ENCODE measurements around the gene TMEM200B. TPM values are rescaled to one million over a fixed set of nuclear protein-coding genes. Genes with fewer than 3 reads are reported as not detected.
"Not testable (repeated sequence)": the region's sequence is repeated elsewhere in the genome, so short reads cannot be mapped to it uniquely, and the experiment has no call there.

Gene TMEM200B
- total RNA-seq, 2 donors from 2014 or later: not detected

DNA sequence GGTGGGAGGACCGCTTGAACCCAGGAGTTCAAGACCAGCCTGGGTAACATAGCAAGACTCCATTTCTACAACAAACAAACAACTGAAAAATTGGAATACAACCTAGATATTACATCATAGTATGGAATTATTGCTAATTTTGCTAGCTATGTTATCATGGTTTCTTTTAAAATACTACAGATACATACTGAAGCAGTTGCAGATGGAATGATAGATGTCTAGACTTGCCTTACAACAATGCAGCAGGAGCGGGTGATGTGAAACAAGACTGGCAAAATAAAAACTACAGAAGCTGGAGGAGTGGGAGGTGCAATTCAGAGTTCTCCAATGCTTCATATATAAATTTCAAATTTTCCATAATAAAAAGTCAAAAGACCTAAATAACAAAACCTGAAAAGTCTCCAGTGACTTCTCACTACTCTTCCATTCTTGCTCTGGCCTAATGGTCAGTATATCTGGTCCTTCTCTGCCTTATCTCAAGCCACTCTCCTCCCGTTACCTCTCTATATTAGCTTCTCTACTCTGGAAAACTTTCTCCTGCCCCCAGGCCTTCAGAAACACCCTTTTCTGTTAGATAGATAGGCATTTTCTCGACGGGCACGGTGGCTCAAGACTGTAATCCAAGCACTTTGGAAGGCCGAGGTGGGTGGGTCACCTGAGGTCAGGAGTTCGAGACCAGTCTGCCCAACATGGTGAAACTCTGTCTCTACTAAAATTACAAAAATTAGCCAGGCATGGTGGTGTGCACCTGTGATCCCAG, 28.5 kb upstream of the TMEM200B start:
- Mint-ChIP-seq H3K36me3 (peaks cover 35% of the 10 kb centered on the region), H3K27me3 (no peaks in the 10 kb centered on the region), H3K4me1 (ENCODE audit: low read depth in 2 of 2) (peaks cover 0 to 8% of the 10 kb centered on the region in 2 donors), H3K27ac (peak overlapping the region in 1 of 2 donors; percentile 54), H3K4me3 (no peak overlapping the region), H3K9me3 (no peaks in the 10 kb centered on the region)
- ATAC-seq (no peak), DNase-seq (ENCODE audit: low spot score) (no peak)

DNA sequence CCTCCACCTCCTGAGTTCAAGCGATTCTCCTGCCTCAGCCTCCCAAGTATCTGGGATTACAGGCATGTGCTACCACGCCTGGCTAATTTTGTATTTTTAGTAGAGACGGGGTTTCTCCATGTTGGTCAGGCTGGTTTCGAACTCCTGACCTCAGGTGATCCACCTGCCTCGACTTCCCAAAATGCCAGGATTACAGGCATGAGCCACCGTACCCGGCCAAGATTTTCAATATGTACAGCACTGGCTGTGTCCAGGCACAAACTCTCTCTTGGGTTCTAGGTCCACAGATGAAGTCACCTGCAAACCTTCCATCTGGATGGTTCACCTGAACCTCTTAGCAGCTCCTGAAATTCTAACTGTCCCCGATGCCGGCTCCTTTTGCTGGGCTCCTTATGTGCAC, 26.6 kb upstream of the TMEM200B start:
- not testable (repeated sequence) for H3K27me3 Mint-ChIP-seq; DNase-seq (ENCODE audit: low spot score); ATAC-seq; H3K4me3 Mint-ChIP-seq; H3K9me3 Mint-ChIP-seq; H3K27ac Mint-ChIP-seq
- H3K36me3 Mint-ChIP-seq: peaks cover 45% of the 10 kb centered on the region
- H3K4me1 Mint-ChIP-seq (ENCODE audit: low read depth in 2 of 2): peaks cover 5 to 10% of the 10 kb centered on the region in 2 donors

DNA sequence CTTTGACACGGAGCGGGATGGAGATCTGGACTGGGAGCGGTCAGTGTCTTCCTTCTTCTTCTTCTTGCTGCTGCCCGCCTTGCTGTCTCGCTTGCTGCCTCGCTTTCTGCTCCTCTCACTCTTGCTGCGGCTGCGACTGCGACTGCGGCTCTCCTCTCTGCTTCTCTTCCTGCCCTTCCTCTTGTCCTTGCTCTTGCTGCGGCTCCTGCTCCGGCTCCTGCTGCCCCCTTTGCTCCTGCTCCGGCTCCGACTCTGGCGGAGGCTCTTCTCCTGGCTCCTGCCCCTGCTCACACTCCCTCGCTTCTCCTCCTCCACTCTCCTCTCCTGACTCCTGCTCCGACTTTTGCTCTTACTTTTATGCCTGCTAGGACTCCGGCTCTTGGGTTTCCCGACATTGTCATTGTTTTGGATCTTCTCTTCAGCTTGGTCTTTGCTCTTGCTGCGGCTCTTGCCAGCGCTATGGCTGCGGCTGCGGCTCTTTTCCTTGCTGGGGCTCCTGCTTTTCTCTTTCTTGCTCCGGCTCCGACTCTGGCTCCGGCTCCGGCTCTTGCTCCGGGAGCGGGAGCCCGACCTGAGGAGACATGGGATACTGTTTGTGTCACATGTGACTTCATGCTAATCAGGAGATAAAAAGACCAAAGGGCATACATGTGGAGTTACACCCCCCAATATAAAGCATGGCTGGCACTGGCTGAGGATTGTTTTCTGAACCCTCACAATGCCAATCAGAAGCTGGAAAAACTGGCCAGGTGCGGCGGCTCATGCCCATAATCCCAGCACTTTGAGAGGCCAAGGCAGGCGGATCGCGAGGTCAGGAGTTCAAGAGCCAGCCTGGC, 25.2 kb upstream of the TMEM200B start:
- no peak overlapping the region for H3K4me3 Mint-ChIP-seq
- no peaks in the 10 kb centered on the region for H3K9me3 Mint-ChIP-seq
- peaks cover 48% of the 10 kb centered on the region for H3K36me3 Mint-ChIP-seq
- ATAC-seq: no peak
- H3K4me1 Mint-ChIP-seq (ENCODE audit: low read depth in 2 of 2): peaks cover 5 to 10% of the 10 kb centered on the region in 2 donors
- DNase-seq (ENCODE audit: low spot score): no peak
- H3K27me3 Mint-ChIP-seq: no peaks in the 10 kb centered on the region
- H3K27ac Mint-ChIP-seq: peak overlapping the region in 1 of 2 donors; percentile 65

DNA sequence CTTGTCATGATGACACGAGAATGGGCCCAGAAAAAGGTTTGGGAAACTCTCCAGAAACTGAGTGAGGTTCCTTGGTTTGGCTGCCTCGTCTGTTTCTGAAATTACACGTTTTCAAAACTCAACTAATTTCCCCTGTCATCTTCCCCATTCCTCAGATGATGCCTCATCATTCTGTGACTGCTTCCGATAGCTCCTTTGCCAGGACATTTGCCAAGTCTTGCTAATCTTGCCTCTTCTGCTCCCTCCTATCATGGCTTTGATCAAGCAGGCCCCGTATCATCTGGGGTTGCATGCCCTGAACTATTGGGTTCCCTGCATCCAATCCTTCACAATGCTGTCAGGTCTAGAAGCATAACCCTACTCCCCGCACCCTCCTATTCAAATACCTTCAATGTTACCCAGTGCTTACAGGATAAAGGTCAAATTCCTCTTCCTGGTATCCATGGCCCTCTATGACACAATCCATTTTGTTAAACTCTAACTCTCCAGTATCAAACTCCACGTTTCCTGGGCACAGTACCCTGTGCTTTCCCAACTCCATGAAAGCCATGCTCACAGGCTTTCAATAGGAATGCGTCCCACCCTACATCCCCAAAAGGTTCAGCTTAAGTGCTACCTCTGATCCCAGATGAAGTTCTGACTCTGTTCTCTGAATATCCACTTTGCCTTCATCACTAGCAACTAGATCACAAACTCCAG, 22.2 kb upstream of the TMEM200B start:
- H3K36me3 Mint-ChIP-seq: peaks cover 35% of the 10 kb centered on the region
- H3K4me3 Mint-ChIP-seq: no peak overlapping the region
- ATAC-seq (no peak), DNase-seq (ENCODE audit: low spot score) (no peak)
- H3K4me1 Mint-ChIP-seq (ENCODE audit: low read depth in 2 of 2): peaks cover 5 to 10% of the 10 kb centered on the region in 2 donors
- no peaks in the 10 kb centered on the region for H3K9me3 Mint-ChIP-seq
- H3K27me3 Mint-ChIP-seq: no peaks in the 10 kb centered on the region
- peak overlapping the region in 1 of 2 donors; percentile 1 for H3K27ac Mint-ChIP-seq

DNA sequence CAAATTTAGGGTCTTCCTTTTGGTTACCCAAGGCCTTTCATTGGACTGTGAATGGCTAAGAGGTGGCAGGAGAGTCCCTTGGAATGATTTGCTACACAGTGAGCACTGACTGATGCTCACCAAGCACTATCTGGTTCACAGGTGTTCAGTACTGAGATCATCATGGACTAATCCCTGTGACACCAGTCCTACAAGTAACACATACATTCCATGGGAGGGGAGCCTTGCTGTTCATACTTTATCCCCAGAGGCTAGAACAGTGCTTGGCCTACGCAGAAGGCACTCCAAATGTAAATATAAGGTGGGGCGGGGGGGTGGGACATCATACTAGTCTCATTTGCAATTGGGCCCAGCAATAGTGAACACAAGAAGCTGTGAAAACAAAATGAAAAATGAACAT, 20.5 kb upstream of the TMEM200B start:
- H3K27me3 Mint-ChIP-seq: no peaks in the 10 kb centered on the region
- peaks cover 29% of the 10 kb centered on the region for H3K36me3 Mint-ChIP-seq
- no peak overlapping the region for H3K4me3 Mint-ChIP-seq
- H3K4me1 Mint-ChIP-seq (ENCODE audit: low read depth in 2 of 2): peaks cover 5 to 6% of the 10 kb centered on the region in 2 donors
- ATAC-seq (no peak), DNase-seq (ENCODE audit: low spot score) (no peak)
- no peak overlapping the region for H3K27ac Mint-ChIP-seq
- no peaks in the 10 kb centered on the region for H3K9me3 Mint-ChIP-seq

DNA sequence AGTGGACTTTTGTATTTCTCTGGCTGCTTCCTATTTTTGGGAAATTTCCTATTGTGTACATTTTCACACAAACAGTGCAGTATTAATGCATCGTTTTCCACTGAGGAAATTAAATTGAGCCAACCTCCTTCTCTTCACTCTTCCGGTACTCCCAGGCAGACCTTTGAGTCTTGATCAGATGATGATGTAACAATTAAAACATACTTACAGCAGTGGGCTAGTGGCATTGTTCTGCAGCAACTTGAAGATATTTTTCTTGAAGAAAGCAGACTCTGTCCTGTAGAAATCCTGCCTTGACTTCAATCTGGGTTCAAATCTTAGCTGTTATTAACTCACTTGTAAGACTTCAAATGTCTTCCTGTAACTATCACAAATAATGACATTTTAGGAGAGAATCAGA, 19.0 kb upstream of the TMEM200B start:
- peaks cover 5 to 6% of the 10 kb centered on the region in 2 donors for H3K4me1 Mint-ChIP-seq (ENCODE audit: low read depth in 2 of 2)
- H3K9me3 Mint-ChIP-seq: no peaks in the 10 kb centered on the region
- H3K36me3 Mint-ChIP-seq: peaks cover 15% of the 10 kb centered on the region
- no peak overlapping the region for H3K27ac Mint-ChIP-seq
- ATAC-seq (no peak), DNase-seq (ENCODE audit: low spot score) (no peak)
- no peaks in the 10 kb centered on the region for H3K27me3 Mint-ChIP-seq
- H3K4me3 Mint-ChIP-seq: no peak overlapping the region

DNA sequence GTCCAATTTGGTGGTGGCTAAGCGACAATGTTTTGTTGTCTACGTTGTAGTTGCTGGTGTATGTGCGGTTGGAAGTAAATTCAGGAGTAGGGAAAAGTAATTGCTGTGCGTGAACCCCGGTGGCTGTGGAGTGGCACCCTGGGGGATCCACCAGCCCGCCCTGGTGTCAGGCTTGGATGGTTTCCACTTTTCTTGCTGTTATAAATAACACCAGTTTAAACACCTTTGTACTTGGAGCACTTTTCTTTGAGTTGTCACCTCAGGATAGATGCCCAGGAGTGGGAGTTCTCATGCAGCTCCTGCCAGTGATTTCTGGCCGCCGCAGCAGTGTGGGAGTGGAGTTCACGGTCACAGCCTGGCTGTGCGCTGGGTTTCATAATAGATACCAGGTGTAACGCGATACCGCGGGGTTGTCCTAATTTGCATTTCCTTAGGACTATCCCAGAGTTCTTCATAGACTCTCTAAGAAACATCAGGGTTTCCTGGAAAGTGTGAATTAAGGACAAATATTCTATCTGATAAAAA, 12.8 kb upstream of the TMEM200B start:
- H3K4me1 Mint-ChIP-seq (ENCODE audit: low read depth in 2 of 2): peaks cover 0 to 2% of the 10 kb centered on the region in 2 donors
- no peaks in the 10 kb centered on the region for H3K9me3 Mint-ChIP-seq
- DNase-seq (ENCODE audit: low spot score) (no peak), ATAC-seq (no peak)
- no peak overlapping the region for H3K27ac Mint-ChIP-seq
- no peak overlapping the region for H3K4me3 Mint-ChIP-seq
- peaks cover 0 to 7% of the 10 kb centered on the region in 2 donors for H3K27me3 Mint-ChIP-seq
- no peaks in the 10 kb centered on the region for H3K36me3 Mint-ChIP-seq

DNA sequence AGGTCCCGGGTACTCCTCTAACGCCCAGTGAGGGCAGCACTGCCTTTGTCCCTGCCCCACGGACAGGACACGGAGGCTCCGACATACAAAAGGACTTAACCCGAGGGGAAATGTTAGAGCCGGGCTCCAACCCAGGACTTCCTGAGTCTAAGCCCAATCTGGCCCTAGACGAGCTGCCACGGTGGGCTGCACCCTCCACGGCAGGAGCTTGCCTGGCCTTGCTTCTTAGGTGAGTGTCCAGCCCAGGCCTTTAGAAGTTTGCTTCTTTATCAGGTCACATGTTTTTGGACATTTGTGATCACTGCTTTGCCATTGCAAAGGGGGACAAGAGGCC, 11.0 kb upstream of the TMEM200B start:
- H3K27me3 Mint-ChIP-seq: peaks cover 0 to 7% of the 10 kb centered on the region in 2 donors
- no peaks in the 10 kb centered on the region for H3K9me3 Mint-ChIP-seq
- DNase-seq (ENCODE audit: low spot score) (no peak), ATAC-seq (peak in 1 of 2 donors; percentile 38)
- no peaks in the 10 kb centered on the region for H3K36me3 Mint-ChIP-seq
- H3K27ac Mint-ChIP-seq: no peak overlapping the region
- no peak overlapping the region for H3K4me3 Mint-ChIP-seq
- H3K4me1 Mint-ChIP-seq (ENCODE audit: low read depth in 2 of 2): peaks cover 0 to 2% of the 10 kb centered on the region in 2 donors

DNA sequence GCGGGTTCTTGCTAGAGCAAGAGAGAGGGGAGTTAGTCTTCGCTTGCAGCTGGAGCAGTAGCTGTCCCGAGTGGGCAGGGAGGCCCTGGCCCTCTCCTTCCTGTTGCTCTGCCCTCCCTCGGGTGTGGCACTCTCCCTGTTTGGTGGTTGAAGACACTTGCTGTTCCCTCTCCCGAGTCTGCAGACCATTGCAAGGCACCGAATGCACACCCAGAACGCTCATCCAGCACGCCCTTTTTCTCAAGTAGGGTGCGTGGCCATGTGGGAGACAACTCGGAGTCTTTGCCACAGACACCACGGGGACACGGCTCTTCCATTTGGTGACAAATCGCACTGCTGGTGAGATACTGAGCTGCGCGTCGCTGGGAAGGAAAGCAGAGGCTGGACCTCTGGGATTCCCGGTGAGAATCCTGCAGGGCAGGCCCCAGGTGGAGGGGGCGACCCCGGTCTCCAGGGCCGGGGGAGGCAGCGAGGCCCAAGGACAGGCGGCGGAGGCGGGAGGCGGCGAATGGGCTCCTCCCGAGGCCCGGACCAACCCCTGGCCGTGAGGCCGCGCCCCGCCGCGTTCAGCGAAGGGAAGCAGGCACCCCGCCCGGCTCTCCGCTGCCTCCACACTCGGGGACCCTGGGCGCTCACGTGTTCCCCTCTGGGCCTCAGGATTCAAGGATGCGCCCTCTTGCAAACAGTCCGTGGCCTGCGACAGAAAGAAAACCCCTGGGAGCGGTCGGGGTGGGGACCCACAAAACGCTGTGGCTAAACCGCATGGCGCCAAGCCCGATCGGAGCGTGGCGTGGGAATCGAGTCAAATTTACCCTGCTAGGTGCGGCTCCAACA, 10.4 kb upstream of the TMEM200B start:
- no peaks in the 10 kb centered on the region for H3K9me3 Mint-ChIP-seq
- peaks cover 0 to 2% of the 10 kb centered on the region in 2 donors for H3K4me1 Mint-ChIP-seq (ENCODE audit: low read depth in 2 of 2)
- DNase-seq (ENCODE audit: low spot score) (no peak), ATAC-seq (peak; percentile 11 to 59)
- H3K27ac Mint-ChIP-seq: no peak overlapping the region
- H3K36me3 Mint-ChIP-seq: no peaks in the 10 kb centered on the region
- H3K27me3 Mint-ChIP-seq: peaks cover 0 to 7% of the 10 kb centered on the region in 2 donors
- no peak overlapping the region for H3K4me3 Mint-ChIP-seq

DNA sequence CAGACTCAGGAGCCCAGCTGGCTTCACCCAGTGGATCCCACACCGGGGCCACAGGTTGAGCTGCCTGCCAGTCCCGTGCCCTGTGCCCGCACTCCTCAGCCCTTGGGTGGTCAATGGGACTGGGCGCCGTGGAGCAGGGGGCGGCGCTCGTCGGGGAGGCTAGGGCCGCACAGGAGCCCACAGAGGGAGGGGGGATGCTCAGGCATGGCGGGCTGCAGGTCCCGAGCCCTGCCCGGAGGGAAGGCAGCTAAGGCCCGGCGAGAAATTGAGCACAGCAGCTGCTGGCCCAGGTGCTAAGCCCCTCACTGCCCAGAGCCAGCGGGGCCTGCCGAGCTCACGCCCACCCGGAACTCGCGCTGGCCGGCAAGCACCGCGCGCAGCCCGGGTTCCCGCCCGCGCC, 7.4 kb upstream of the TMEM200B start:
- H3K9me3 Mint-ChIP-seq; H3K27me3 Mint-ChIP-seq; DNase-seq (ENCODE audit: low spot score); H3K4me1 Mint-ChIP-seq (ENCODE audit: low read depth in 2 of 2); H3K4me3 Mint-ChIP-seq; H3K27ac Mint-ChIP-seq; ATAC-seq; H3K36me3 Mint-ChIP-seq: not testable (repeated sequence)

DNA sequence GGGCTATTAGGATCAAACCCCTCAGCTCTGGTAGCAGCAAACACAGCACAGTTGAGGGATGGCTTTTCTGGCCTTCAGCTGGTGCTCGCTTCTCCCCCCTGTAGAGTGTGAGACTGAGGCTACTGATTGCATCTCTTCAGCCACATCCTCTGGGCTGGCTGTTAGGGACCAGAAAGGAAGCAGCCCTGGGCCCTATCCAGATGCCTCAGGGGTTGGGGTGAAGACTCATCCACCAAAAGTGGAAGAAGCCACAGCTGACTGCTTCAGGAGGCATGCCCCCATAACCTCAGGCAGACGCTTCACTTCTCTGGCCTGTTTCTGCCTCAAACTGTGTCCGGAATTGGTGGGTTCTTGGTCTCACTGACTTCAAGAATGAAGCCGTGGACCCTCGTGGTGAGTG, 6.2 kb upstream of the TMEM200B start:
- DNase-seq (ENCODE audit: low spot score) (no peak), ATAC-seq (no peak)
- no peak overlapping the region for H3K4me3 Mint-ChIP-seq
- H3K4me1 Mint-ChIP-seq (ENCODE audit: low read depth in 2 of 2): peaks cover 8 to 12% of the 10 kb centered on the region in 2 donors
- H3K27me3 Mint-ChIP-seq: peaks cover 10 to 16% of the 10 kb centered on the region in 2 donors
- no peaks in the 10 kb centered on the region for H3K36me3 Mint-ChIP-seq
- H3K27ac Mint-ChIP-seq: no peak overlapping the region
- no peaks in the 10 kb centered on the region for H3K9me3 Mint-ChIP-seq

DNA sequence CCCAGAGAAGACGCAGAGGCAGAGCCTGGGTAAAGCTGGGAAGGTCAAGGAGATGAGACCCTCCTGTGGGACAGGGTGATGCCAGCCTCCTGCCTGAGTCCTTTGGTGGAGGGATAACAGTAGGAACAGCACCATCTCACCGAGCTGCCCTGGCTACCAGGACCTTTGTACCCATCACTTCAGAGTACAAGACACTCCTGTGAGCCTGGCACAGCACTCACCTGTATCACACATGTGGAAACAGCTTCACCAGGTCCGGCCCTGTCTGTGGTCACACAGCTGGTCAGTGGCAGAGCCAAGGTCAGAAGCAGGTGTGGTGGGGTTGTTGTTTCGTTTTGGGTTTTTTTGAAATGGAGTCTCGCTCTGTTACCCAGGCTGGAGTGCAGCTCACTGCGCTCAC, 5.0 kb upstream of the TMEM200B start:
- no peak overlapping the region for H3K27ac Mint-ChIP-seq
- no peak overlapping the region for H3K4me3 Mint-ChIP-seq
- no peaks in the 10 kb centered on the region for H3K36me3 Mint-ChIP-seq
- no peaks in the 10 kb centered on the region for H3K9me3 Mint-ChIP-seq
- peaks cover 8 to 12% of the 10 kb centered on the region in 2 donors for H3K4me1 Mint-ChIP-seq (ENCODE audit: low read depth in 2 of 2)
- H3K27me3 Mint-ChIP-seq: peaks cover 10 to 16% of the 10 kb centered on the region in 2 donors
- ATAC-seq (no peak), DNase-seq (ENCODE audit: low spot score) (no peak)

DNA sequence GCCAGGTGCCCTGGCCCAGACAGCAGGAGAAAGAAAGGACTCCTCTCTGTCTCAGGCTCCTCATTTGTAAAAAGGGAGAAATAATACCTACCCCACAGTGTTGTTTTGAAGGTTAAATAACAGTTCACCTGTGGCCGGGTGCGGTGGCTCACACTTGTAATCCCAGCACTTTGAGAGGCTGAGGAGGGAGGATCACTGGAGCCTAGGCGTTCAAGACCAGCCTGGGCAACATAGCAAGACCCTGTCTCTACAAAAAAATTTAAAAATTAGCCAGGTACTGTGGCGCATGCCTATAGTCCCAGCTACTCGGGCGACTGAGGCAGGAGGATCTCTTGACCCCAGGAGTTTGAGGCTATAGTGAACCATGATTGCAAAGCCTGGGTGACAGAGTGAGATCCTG, 2.5 kb upstream of the TMEM200B start:
- peak overlapping the region; percentile 22 to 35 for H3K27ac Mint-ChIP-seq
- ATAC-seq: no peak
- peaks cover 8 to 10% of the 10 kb centered on the region in 2 donors for H3K4me1 Mint-ChIP-seq (ENCODE audit: low read depth in 2 of 2)
- H3K4me3 Mint-ChIP-seq: peak overlapping the region; percentile 75
- no peaks in the 10 kb centered on the region for H3K9me3 Mint-ChIP-seq
- no peaks in the 10 kb centered on the region for H3K36me3 Mint-ChIP-seq
- H3K27me3 Mint-ChIP-seq: peaks cover 9 to 10% of the 10 kb centered on the region in 2 donors
- DNase-seq (ENCODE audit: low spot score): no peak

Data from natural killer cell treated with Interleukin-12 subunit alpha and Interleukin-12 subunit beta and Interleukin-15 and Interleukin-18, amount 100 ng/mL, for 72 hours (primary cell).